Measurements from ENCODE around the gene ERO1B. TPM values are rescaled to one million over a fixed set of nuclear protein-coding genes. Genes with fewer than 3 reads are reported as not detected.
A peak's percentile ranks its signal among the peaks of the same experiment; 100 is the strongest.

The ERO1B gene
- total RNA-seq, 1 donor from 2014 or later, result 11.9 TPM

- Histone ChIP-seq H3K4me3 (ENCODE audit: low read depth, low read length) (no peak overlapping the region), H3K36me3 (ENCODE audit: control insufficient read depth, insufficient read depth, low read length) (no peaks in the 10 kb centered on the region), H3K27me3 (ENCODE audit: control insufficient read depth, insufficient read depth, low read length) (no peaks in the 10 kb centered on the region)
- TF ChIP-seq, protein P1, sequence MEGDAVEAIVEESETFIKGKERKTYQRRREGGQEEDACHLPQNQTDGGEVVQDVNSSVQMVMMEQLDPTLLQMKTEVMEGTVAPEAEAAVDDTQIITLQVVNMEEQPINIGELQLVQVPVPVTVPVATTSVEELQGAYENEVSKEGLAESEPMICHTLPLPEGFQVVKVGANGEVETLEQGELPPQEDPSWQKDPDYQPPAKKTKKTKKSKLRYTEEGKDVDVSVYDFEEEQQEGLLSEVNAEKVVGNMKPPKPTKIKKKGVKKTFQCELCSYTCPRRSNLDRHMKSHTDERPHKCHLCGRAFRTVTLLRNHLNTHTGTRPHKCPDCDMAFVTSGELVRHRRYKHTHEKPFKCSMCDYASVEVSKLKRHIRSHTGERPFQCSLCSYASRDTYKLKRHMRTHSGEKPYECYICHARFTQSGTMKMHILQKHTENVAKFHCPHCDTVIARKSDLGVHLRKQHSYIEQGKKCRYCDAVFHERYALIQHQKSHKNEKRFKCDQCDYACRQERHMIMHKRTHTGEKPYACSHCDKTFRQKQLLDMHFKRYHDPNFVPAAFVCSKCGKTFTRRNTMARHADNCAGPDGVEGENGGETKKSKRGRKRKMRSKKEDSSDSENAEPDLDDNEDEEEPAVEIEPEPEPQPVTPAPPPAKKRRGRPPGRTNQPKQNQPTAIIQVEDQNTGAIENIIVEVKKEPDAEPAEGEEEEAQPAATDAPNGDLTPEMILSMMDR (IDR thresholded peaks at IDR 0.05; ENCODE audit: insufficient read depth, low read length, poor library complexity, severe bottlenecking), result no peak
- DNase-seq (ENCODE audit: low read depth), result no peak
These were observed 106.0 kb downstream of the ERO1B start for GRCh38 chr1:236175642-236176336.

DNA sequence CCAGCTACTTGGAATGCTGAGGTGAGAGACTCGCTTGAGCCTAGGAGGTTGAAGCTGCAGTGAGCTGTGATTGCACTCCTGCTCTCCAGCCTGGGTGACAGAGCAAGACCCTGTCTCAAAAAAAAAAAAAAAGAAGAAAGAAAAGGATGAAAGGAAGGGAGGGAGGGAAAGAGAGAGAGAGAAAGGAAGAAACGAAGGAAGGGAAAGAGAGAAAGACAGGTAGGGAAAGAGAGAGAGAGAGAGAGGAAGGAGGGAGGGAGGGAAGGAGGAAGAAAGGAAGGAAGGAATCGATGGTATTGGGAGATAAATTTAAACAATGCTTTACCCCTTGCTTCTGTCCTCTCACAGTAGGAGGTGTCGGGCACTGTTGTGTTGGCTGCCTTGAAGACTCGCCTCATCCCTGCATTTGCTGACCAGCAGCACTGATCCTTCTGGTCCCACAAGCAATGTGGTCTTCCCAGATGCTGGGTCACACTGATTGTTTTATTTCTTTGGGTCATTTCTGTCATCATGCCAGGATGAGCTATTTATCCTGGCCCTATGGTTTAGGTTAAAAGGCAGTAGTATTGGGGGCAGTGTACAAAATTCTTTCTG, 108.5 kb downstream of the ERO1B start:
- H3K36me3 ChIP-seq (ENCODE audit: control insufficient read depth, insufficient read depth, low read length), result no peaks in the 10 kb centered on the region
- no peak for DNase-seq (ENCODE audit: low read depth)
- TF ChIP-seq, protein P1 (IDR thresholded peaks at IDR 0.05; ENCODE audit: insufficient read depth, low read length, poor library complexity, severe bottlenecking), result no peak
- H3K4me3 ChIP-seq (ENCODE audit: low read depth, low read length), result no peak overlapping the region
- no peaks in the 10 kb centered on the region for H3K27me3 ChIP-seq (ENCODE audit: control insufficient read depth, insufficient read depth, low read length)

DNA sequence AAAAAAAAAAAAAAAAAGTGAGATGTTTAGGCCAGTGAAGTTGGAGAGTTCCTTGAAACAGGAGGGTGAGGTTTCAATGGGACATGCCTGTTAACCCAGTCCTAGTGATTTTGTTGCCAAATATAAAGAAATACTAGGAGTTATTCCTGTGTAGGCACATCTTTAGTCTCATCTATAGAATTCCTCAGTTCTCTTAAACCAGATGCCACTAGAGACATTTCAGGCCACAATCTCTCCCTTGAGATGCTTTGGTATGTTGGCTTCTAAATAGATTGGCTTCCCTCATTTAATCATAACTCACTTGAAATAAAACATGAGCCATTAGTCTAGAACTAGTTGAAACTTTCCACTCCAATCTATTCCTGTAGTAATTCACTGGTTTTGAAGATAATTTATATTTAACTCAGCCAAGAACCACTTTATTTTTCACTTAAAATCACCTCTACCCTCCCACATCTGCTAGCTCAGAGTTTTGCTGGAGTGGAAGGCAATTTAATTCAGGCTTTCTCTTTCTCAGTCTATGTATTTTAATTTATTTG, 109.6 kb downstream of the ERO1B start:
- no peaks in the 10 kb centered on the region for H3K27me3 ChIP-seq (ENCODE audit: control insufficient read depth, insufficient read depth, low read length)
- no peak for DNase-seq (ENCODE audit: low read depth)
- no peaks in the 10 kb centered on the region for H3K36me3 ChIP-seq (ENCODE audit: control insufficient read depth, insufficient read depth, low read length)
- TF ChIP-seq, protein P1 (IDR thresholded peaks at IDR 0.05; ENCODE audit: insufficient read depth, low read length, poor library complexity, severe bottlenecking), result no peak
- H3K4me3 ChIP-seq (ENCODE audit: low read depth, low read length), result no peak overlapping the region

DNA sequence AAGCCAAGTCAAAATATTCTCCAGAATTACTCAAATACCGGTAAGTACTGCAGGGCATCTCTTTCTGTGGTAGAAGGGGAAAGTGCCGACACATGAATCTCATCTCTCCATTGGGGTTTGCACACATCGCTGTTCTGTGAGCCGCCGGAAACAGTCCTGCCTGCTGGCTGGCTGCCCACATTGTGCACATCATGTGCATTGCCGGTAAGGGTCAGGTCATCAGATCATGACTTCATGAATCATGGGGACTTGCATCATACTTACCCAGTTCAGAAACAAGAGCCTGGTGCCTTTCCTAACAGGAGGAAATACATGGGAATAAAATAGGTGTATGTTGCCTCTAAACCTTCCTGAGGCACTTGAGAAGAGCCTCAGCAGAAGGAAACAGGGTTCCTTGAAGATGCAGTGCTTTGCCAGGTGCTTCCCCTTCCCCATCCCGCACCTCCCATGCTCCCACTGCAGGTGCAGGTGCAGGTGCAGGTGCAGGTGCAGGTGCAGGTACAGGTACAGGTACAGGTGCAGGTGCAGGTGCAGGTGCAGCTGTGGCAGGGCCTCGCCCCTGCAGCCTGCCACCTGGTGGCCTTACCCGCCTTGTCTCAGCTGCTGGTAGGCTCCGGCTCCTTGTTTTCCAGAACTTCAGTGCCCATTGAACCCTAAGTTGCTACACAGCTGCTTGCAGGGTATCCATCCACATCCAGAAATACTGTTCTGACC, 112.9 kb downstream of the ERO1B start:
- no peaks in the 10 kb centered on the region for H3K27me3 ChIP-seq (ENCODE audit: control insufficient read depth, insufficient read depth, low read length)
- TF ChIP-seq, protein P1 (IDR thresholded peaks at IDR 0.05; ENCODE audit: insufficient read depth, low read length, poor library complexity, severe bottlenecking), result no peak
- peak; percentile 52 for DNase-seq (ENCODE audit: low read depth)
- H3K36me3 ChIP-seq (ENCODE audit: control insufficient read depth, insufficient read depth, low read length), result no peaks in the 10 kb centered on the region
- no peak overlapping the region for H3K4me3 ChIP-seq (ENCODE audit: low read depth, low read length)

- Histone ChIP-seq H3K4me3 (ENCODE audit: low read depth, low read length) (no peak overlapping the region), H3K36me3 (ENCODE audit: control insufficient read depth, insufficient read depth, low read length) (no peaks in the 10 kb centered on the region), H3K27me3 (ENCODE audit: control insufficient read depth, insufficient read depth, low read length) (no peaks in the 10 kb centered on the region)
- TF ChIP-seq, protein P1 (IDR thresholded peaks at IDR 0.05; ENCODE audit: insufficient read depth, low read length, poor library complexity, severe bottlenecking), result no peak
- DNase-seq (ENCODE audit: low read depth), result no peak
These were observed 114.2 kb downstream of the ERO1B start for GRCh38 chr1:236167578-236167977.
